HG02678 (cell line): Measurements from ENCODE around the gene MCM9.

ENCODE experiments used
- ATAC-seq: cut with Tn5 transposase; IDR thresholded peaks from one replicate; pipeline ENCODE4 v1.9.1; 2021; ENCODE audit warnings: mild to moderate bottlenecking, moderate library complexity; ENCODE audit not compliant: unreplicated experiment

Gene MCM9

DNA sequence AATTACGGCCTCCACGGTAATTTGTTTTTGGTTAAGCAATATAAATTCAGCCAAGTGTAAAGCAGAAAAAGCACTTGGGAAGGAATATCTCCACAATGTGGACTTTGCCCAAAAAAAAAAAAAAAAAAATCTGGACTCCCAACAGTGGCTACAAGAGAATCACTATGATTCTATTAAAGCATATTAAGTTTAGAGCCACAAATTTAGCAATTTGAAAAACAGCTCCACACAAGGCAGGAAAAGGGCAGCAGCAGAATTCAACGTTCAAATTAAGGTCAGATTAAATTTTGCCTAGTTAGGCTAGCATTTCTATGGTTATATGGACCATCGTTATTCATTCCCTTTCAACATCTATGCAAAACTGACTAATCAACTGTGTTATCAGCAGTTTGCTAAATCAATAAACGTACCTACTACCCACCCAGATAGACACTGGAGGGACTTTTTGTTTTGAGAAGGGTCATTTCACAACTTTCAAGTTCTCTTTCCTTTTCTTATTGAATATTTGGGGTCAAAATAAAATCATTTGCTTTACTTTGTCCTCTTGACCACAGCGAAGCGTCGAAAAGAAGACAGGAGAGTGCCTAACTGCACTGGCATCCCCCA is 1.0 kb downstream of the MCM9 start:
- peak; percentile 1 for ATAC-seq

DNA sequence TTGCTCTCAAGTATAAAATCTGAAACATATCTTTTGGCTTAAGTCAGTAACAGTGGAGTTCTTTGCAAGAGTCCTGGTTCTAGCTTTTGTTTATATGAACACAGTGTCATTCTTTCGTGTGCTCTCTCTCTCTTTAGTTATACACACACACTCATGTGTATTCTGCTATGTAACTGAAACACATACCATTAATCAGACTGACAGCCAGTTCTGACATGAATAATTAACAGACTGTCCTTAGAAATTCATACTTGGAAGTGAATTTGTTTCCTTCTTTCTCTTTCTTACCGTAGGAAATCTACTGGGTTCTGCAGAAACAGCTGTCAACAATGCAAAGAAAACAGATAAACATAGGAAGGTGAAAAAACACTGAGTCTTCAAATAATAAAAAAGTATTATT is 2.5 kb downstream of the MCM9 start:
- ATAC-seq, result no peak

DNA sequence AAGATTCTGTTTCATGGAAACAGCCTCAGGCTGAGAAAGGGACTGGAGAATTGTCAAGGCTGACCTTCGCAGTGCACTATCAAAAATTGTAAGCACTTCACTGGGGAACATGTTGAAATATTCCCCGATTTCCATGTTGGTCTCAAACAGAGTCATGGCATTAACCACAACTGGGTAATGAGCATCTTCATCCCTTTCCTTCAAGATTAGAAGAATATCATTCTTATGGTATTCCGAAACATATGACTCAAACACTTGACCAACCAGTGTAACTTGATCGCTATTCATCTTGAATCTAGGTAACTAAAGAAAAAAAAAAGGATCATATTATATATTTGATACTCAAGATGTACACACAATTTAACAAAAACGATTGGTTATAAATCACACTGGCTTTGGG is 3.5 kb downstream of the MCM9 start:
- no peak for ATAC-seq

DNA sequence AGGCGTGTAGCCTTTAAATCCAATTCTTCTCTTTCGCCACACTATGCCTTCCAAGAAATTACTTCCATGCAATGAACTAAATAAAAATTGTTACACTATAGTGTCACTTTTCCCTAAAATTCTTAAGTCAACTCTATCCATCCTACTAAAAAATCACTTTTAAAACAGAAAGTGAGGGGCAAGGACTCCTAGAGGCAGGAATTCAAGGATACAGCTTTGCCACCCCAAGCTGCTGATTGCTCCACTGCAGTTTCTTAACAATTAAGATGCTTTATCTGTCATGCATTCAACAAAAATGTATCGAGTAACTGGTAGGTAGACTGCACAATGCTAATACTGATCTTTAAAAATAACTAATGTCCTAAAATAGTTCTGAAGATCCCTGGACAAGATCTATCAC is 4.3 kb downstream of the MCM9 start:
- ATAC-seq, result no peak

DNA sequence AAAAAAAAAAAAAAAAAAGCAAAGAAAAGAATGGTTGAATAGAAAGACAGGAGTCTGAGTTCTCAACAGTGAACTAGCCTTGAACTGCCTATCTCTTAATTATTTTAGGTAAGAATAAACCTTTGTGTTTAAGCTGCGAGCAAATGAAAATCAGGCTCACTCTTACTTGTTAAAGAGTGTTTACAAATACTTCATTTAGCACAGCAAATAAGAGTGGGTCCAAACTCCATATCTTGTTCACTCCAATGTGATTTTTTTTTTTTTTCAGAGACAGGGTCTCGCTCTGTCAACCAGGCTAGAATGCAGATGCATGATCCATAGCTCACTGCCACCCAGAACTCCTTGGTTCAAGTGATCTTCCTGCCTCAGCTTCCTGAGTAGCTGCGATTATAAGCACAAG is 11.9 kb downstream of the MCM9 start:
- ATAC-seq, result no peak

DNA sequence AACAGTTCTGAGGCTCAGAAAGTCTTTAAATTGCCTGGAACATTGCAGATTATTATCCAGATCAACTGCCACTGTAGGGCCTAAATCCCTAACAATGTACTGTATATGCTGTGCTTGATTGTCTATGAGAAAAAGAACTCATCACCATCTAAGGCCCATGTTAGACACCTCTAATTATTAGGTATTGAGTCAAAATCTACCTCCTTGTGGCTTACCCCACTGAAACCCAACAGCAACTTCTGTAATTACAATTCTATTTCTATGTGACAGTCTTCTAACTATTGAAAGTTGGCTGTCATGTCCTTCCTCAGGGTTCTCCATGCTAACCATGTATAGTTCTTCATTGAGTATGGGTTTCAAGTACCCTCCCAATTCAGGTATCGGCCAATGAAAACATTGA is 13.9 kb downstream of the MCM9 start:
- no peak for ATAC-seq

DNA sequence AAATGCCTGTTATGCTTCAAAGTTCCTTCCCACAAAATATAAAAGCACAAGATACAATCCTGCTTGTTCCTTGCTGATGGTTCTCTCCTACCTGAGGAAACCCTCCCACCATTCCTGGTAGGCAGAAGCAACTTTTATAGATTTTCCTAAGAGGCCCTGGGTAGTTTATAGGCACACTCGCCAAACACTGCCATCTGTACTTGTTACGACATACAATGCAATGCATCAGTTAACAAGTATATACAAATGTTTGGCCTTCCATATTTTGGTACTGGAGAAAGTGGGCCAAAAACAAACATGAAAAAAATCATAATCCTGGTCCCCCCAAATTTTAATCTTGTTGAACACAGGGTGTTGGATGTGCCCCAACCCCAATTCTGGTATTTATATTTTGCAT is 16.6 kb downstream of the MCM9 start:
- no peak for ATAC-seq

DNA sequence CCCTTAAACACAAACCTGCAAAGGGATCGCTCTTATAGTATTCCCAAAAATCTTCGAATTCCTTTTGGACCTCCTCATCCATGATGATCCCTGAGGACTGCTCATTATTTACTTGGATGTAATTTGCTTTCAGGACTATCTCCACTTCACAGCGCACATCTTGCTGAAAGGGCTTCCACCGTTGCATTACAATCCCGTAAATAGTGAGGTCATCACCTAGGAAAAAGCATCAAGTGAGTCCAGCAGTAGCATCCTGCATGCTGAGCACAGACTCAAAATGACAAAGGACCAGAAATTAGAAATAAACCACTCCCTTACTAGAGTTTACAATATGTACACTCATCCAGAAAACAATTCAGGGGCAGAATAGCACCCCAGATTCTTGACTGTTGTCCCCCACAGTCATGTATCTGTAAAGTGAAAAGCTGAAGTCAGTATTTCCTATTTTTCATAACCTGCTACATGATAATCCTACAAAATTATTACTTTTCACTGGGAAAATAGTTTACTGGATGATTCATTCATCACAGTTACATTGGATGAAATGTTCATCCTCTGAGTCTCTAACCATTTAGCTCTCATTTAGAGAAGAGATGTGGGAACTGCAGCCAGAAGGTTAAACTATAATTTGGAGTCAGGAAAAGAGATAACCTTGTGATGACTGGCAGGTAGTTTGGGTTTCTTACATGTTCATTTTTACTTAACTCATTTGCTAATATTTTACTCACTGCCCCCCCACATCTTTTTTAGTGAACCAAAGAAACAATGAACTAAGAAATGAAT is 17.2 kb downstream of the MCM9 start:
- ATAC-seq, result no peak

DNA sequence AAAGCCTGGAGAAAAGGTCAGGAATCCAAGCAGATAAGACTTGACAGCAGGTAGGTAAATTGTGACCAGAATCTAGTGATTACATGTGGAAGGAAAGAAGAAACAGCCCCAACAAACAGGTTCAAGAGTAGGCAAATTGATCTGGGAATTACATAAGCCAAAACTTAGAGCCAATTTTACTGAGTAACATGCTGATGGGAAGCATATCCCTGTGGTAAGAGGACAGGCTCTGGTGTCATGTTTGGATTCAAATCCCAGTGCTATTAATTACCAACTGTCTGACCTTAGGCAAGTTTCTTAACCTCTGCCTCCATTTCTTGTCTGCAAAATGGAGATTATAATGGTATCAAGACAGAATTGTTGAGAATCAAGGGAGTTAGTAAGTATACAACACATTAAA is 20.4 kb downstream of the MCM9 start:
- no peak for ATAC-seq

DNA sequence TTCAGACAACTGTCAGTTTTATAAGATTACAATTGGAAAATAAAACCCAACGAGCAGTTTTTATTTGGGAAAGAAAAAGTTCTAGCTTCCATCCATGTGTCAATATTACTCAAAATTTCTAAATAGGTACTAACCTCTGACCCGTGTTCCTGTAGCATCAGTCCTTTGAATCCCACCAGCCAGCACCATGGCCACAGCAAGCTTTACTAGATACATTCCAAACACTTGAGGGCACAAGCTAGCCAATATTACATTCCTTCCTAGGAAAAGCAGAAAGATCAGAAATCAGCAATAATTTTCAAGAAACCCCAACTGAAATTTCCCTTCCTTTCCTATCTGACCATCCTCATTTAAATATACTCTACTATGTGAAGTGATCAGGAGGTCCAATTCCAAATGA is 21.8 kb downstream of the MCM9 start:
- ATAC-seq, result no peak

DNA sequence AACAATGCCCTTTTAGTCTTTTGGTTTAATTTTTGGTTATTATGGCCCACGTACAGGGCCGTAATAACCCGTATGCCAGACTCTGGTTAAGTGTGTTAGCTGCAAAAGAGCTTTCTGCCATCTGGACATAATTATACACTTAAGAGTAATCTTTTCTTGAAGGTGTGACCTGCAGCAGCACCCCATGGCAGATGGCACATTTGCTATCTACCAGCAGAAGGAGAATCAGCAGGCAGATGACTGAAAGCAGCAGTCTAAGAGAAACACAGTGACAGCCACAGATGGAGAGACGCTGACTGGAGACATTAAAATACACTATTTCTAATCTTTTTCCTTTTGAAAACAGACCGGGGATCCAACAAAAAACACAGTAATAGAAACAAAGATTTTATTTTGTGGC is 22.3 kb downstream of the MCM9 start:
- no peak for ATAC-seq

DNA sequence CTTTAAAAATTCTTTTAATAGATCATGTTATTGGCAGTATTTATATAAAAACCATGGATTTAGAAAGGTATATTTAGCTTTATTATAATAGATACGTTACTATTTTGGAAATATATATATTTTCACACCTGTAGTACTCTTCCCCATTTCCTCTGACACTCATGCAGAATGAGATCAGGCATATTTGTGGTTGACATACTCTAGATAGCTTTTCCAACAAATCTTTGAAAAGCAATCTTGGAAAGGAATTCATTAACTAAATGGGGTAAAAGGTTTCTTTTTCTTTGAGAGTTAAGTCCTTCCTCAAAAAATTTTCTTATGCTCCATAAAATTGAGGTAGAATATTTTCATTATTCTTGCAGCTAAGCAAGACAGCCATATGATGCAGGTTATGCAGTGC is 26.5 kb downstream of the MCM9 start:
- ATAC-seq, result no peak

DNA sequence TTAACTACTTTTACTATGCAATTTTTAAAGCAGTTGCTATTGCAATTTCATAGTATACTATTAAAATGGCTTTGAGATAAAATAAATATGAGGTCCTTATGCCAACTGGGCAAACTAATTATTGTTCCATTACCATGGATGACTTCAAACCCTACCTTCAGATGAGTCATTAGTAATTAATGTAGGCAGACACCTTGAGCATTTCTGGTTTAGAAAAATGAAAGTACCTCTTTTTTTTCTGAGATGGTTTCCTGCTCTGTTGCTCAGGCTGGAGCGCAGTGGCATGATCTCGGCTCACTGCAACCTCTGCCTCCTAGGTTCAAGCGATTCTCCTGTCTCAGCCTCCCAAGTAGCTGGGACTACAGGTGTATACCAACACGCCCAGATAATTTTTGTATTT is 29.1 kb downstream of the MCM9 start:
- ATAC-seq, result no peak

DNA sequence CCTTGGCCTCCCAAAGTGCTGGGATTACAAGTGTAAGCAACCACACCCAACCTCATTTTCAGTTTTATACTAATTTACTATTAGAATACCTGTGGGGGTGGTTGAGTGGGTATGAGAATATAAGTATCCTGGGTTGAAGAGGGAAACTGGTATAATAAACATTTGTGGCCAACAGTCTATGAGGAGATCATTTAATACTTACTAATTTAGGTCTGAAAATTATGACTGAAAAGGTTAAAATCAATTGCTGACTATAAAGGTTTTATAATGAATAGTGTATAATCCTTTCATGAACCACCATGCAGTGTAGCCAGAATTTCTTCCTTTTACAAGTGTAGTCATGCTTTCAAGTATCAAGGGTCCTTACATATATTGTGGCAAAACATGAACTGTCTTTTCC is 29.9 kb downstream of the MCM9 start:
- ATAC-seq, result no peak

DNA sequence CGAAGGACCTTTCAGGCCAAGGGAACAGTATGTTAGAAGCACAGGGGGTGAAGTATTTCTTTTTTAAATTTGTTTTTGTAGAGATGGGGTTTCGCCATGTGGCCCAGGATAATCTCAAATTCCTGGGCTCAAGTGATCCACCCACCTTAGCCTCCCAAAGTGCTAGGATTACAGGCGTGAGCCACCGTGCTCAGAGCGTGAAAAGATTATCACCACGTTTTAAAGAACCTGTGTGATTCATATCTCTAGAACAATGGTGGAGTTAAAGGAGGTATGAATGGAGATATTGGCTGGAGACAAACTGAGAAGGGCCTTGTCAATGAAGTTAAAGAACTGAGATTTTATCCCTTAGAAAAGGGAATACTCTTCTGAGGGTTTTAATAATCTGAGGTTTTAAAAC is 31.3 kb downstream of the MCM9 start:
- no peak for ATAC-seq

DNA sequence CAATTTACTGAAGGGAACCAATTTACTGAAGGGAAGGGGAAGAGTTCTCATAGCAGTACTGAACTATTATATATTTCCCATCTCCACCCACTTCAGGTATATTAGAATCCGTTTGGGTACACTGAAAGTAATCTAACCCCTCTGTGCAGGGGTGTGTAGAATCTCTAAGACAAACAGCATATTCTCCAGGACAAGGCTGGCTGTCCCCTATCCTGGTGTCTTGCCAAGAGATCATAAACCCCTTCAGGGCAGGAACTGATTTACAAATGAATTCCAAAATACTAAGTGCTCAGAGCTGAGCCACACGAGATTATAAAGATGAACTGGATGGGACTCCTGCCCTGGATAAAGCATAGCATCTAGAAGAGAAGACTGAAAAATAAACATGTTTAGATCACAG is 31.8 kb downstream of the MCM9 start:
- ATAC-seq, result no peak

DNA sequence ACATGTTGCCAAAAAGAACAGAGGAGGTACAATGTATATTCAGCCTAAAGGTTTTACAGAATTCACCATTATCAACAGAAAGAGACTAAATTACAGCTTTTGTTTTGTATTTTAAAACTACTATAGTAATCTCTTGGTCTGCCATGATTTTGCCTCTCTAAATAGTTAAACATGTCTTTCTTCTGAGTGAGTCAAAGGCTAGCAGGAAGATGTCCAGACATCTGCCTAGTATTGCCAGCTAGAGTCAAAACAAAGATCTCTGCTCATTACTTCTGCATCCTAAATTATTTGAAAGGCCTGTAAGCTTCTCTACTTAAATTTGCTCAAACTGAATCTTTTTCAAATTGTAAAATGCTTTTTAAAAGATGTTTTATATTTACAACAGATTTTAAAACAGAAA is 32.2 kb downstream of the MCM9 start:
- ATAC-seq, result no peak

DNA sequence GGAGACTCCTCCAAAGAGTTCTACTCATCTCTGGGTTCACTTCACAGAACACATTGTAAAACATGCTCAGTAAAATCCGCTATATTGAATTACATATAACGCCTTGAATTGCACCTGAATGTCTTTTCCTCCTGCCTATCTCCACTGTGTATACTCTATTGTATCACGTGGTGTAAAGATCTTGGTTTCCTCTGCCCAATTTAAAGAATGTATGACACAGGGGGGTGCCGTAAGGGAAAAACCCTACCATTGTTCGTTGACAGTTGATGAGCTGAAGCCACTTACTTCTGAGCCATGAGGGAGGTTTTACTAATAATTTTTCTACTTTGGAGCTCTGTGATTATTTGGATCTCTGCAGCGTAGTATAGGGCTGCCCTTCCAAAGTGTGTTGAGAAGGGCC is 35.0 kb downstream of the MCM9 start:
- ATAC-seq, result no peak

DNA sequence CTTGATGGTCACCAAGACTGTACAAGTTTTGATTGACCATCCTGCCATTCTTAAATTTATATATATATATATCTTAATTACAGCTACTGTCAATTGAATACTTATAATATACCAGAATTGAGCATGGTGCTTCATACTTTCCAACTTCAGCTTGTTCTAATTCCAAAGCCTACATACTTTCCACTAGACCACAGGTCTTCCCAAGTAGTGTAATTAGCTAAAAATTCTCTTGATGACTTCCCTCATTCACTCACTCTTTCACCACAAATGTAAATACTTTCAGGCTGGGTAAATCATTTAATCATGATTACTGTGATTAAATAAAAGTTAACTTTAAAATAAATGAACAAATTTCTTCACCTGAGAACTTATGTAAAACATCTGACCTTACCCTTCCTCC is 37.6 kb downstream of the MCM9 start:
- ATAC-seq, result no peak

DNA sequence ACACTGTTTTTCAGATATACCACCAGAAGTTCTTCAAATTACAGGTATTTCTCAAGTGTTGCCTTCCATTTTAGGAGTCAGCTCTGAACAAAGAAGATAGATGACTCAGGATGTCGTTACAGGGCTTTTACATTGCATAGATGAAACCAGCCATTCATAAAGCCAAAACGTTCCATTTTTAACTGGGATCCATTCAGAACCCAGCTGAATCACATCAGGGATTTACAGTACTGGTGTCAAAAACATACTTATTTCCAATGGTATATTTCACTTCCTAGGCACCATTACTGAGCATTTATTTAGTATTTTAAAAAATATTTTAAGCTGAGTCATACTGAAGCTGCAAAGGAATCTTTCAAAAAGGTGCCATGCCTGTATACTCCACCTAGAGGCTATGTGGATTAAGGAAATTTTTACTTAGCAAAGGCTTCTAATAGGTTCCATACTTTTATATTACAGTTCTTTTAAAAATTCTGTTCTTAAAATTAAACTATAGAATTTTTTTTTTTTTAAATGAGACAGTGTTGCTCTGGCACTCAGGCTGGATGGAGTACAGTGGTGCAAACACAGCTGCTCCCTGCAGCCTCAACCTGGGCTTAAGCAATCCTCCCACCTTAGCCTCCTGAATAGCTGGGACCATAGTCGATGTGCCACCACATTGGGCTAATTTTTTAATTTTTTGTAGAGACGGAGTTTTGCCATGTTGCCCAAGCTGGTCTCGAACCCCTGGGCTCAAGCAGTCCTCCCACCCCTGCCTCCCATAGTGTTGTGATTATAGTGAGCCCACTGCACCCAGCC is 38.4 kb downstream of the MCM9 start:
- ATAC-seq, result peak; percentile 12

DNA sequence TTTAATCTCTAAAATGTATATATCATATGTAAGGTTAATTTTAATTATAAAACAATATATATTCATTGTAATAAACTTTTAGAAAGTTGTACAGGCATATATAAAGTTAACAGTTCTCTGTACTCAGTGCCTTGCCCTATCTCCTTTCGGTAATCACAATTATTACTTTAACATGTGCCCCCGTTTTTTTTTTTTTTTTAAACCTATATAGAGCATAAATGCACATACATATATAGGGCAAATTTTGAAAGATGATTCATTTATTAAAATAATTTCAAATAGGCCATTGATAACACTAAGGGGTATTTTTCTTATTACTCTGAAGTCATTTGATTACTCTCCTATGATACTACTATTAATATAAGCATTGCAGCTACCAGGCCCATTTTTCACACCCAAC is 39.1 kb downstream of the MCM9 start:
- no peak for ATAC-seq

DNA sequence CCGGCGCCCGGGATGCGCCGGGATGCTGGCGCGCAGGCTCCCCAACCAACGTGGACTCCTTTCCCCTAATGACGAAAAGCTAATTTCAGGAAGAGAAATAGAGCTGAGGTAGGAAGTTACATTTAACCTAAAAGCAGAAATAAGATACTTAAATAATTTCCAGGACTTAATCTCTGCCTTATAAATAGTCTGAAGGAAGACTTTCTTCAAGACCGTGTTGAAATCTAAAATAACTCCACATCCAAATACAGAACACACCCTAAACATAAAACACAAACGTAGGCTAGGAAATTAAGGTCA is 39.7 kb downstream of the MCM9 start:
- no peak for ATAC-seq
